Endodermal cell (in vitro differentiated cells): Measurements from ENCODE around the gene STC2. TPM values are rescaled to one million over a fixed set of nuclear protein-coding genes. Genes with fewer than 3 reads are reported as not detected.

Experiments
- DNase-seq: peaks from one replicate; pipeline ENCODE4 v3.0.0-alpha.2; 2017
- H3K27ac ChIP-seq: 2 replicates; pipeline ENCODE4 v1.5.1; 2013; ENCODE audit warnings: mild to moderate bottlenecking, low read depth, low read length, moderate library complexity
- H3K27me3 ChIP-seq: 2 replicates; pipeline ENCODE4 v1.6.1; 2013; ENCODE audit warnings: mild to moderate bottlenecking, low read length, moderate library complexity; ENCODE audit not compliant: insufficient read depth, control insufficient read depth, poor library complexity, severe bottlenecking
- H3K36me3 ChIP-seq: 2 replicates; pipeline ENCODE4 v1.7.0; 2013; ENCODE audit warnings: mild to moderate bottlenecking, low read length, moderate library complexity; ENCODE audit not compliant: control insufficient read depth, insufficient read depth
- H3K4me1 ChIP-seq: one replicate; pipeline ENCODE4 v1.7.0; 2013; ENCODE audit warnings: low read length; ENCODE audit not compliant: control insufficient read depth, insufficient read depth
- H3K4me3 ChIP-seq: 2 replicates; pipeline ENCODE4 v1.5.1; 2013; ENCODE audit warnings: mild to moderate bottlenecking, low read length, moderate library complexity
- H3K9ac ChIP-seq: 2 replicates; pipeline ENCODE4 v1.6.1; 2013; ENCODE audit warnings: mild to moderate bottlenecking, low read length, moderate library complexity; ENCODE audit not compliant: poor library complexity, severe bottlenecking; ENCODE audit errors: extremely low read depth
- H3K9me3 ChIP-seq: 2 replicates; pipeline ENCODE4 v1.6.1; 2013; ENCODE audit warnings: mild to moderate bottlenecking, low read length, moderate library complexity; ENCODE audit not compliant: control insufficient read depth
- H3K27ac Mint-ChIP-seq: 2 replicates; pipeline ENCODE4 v1.8.0; 2020; ENCODE audit warnings: mixed read lengths
- H3K27me3 Mint-ChIP-seq: 2 replicates; pipeline ENCODE4 v1.8.0; 2021; ENCODE audit warnings: mild to moderate bottlenecking, mixed read lengths; ENCODE audit not compliant: insufficient read depth
- H3K36me3 Mint-ChIP-seq: 2 replicates; pipeline ENCODE4 v1.8.0; 2020; ENCODE audit warnings: low read depth, mixed read lengths
- H3K4me1 Mint-ChIP-seq: 2 replicates; pipeline ENCODE4 v1.8.0; 2020; ENCODE audit warnings: mixed read lengths
- H3K4me3 Mint-ChIP-seq: 2 replicates; pipeline ENCODE4 v1.8.0; 2020; ENCODE audit warnings: mild to moderate bottlenecking, moderate library complexity, mixed read lengths
- H3K9me3 Mint-ChIP-seq: 2 replicates; pipeline ENCODE4 v1.8.0; 2020; ENCODE audit warnings: mild to moderate bottlenecking, mixed read lengths
- WGBS, 2 experiments: methylation state at CpG; one replicate each; pipeline versions ENCODE4 v1.1.5 to v1.1.7; 2013; ENCODE audit warnings: missing lambda C conversion rate in 2 of 2, mixed read lengths in 1 of 2; ENCODE audit not compliant: insufficient coverage in 1 of 2, insufficient read length in 1 of 2; 5-methylcytosine and 5-hydroxymethylcytosine counted together
- total RNA-seq, 2 donors: library from RNA; stranded (reverse); fragmentation: NEBNext Ultra II Directional in 1 of 2; extraction: Animal tissue kit (Norgen Biotek cat#: 25700) in 1 of 2; gene quantifications; 2 replicates in 1 of 2; 3 replicates in 1 of 2; pipeline ENCODE4 v1.2.1, GENCODE V29; 2021
- TF ChIP-seq, protein P1 (sequence below): fragments of 200-600 bp; sonication (generic); conservative IDR thresholded peaks from 2 replicates; pipeline ENCODE4 v1.5.0; 2021; ENCODE audit warnings: antibody characterized with exemption, mild to moderate bottlenecking

Gene STC2
- total RNA-seq, 2 donors from 2014 or later, result 4.6 to 4.8 TPM

DNA sequence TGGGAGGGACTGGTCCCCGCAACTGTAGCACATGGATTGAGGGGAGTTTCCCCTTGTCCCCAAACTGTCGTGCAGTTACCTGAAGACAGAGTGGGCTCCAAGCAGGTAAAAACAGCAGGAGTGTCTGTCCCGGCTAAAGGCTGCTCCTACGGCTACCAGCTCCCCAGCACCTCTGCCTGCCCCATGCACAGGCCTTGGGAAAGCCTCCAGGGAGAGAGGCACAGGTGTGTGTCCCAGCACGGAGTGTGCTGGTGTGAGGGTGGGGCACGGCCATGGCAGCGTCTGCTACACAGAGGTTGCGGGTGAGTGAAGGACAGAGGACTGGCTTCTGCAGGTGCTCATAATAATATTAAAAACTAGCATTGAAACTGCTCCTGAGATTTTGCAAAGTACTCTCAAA is 30.4 kb downstream of the STC2 start:
- H3K4me3 ChIP-seq, result no peak overlapping the region
- WGBS, 2 experiments, result 77 to 91% methylated on average over 5 to 8 of the region's 8 CpGs
- no peak for DNase-seq
- H3K4me3 Mint-ChIP-seq, result no peak overlapping the region
- H3K36me3 ChIP-seq, result no peaks in the 10 kb centered on the region
- H3K27me3 Mint-ChIP-seq, result peaks cover 33% of the 10 kb centered on the region
- no peaks in the 10 kb centered on the region for H3K9me3 ChIP-seq
- peaks cover 23% of the 10 kb centered on the region for H3K4me1 Mint-ChIP-seq
- TF ChIP-seq, protein P1, sequence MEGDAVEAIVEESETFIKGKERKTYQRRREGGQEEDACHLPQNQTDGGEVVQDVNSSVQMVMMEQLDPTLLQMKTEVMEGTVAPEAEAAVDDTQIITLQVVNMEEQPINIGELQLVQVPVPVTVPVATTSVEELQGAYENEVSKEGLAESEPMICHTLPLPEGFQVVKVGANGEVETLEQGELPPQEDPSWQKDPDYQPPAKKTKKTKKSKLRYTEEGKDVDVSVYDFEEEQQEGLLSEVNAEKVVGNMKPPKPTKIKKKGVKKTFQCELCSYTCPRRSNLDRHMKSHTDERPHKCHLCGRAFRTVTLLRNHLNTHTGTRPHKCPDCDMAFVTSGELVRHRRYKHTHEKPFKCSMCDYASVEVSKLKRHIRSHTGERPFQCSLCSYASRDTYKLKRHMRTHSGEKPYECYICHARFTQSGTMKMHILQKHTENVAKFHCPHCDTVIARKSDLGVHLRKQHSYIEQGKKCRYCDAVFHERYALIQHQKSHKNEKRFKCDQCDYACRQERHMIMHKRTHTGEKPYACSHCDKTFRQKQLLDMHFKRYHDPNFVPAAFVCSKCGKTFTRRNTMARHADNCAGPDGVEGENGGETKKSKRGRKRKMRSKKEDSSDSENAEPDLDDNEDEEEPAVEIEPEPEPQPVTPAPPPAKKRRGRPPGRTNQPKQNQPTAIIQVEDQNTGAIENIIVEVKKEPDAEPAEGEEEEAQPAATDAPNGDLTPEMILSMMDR, result no peak
- no peak overlapping the region for H3K27ac Mint-ChIP-seq
- H3K27me3 ChIP-seq, result peaks cover 4% of the 10 kb centered on the region
- H3K27ac ChIP-seq, result no peak overlapping the region
- H3K9ac ChIP-seq, result no peak overlapping the region
- H3K4me1 ChIP-seq, result peaks cover 4% of the 10 kb centered on the region
- no peaks in the 10 kb centered on the region for H3K9me3 Mint-ChIP-seq
- no peaks in the 10 kb centered on the region for H3K36me3 Mint-ChIP-seq

DNA sequence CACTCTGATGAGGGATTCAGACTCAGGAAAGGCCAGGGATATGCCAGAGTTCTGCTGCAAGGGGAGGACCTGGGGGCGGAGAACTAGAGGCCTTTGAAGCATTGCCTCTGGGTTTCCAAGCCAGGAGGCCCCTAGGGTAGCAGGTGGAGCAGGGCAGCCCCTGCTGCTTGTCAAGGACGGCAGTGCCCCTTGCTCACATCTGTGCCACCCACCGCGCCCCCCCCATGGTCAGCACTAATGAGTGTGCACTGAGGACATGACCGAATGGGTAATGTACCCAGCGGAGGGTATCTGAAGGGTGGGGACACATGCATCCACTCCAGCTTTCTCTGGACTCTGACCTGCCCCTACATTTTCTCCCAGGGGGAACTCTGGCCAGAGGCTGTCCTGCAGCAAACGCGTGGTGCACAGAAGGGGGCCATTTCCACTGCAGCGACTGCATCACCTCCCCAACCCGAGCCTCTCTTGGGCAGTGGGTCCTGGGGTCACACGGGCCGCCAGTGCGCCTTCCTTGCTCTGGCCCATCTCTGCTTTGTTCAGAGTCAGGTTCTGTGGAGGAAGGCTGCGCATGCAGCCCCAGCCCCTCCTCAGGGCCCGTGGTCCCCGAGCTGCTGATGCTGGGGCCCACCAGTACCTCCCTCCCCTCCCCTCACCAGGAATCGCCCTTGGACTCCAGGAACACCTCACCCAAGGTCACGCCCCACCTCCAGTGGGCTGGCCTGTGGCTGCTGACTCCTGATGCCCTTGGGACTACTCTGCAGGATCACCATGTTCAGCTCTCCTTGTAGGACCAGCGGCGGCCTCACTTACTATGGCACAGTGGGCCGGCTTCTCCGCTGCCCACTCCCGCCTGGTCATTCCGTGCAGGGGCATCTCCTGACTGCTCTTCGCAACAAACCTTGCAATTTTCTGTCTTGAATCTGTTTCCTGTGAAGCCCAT is 31.2 kb downstream of the STC2 start:
- 83 to 84% methylated on average over 15 to 25 of the region's 25 CpGs for WGBS, 2 experiments
- H3K27me3 Mint-ChIP-seq, result peaks cover 33% of the 10 kb centered on the region
- no peak overlapping the region for H3K27ac Mint-ChIP-seq
- H3K4me1 ChIP-seq, result peaks cover 9% of the 10 kb centered on the region
- H3K9me3 ChIP-seq, result no peaks in the 10 kb centered on the region
- H3K27ac ChIP-seq, result no peak overlapping the region
- H3K27me3 ChIP-seq, result peaks cover 4% of the 10 kb centered on the region
- no peak overlapping the region for H3K9ac ChIP-seq
- H3K36me3 ChIP-seq, result no peaks in the 10 kb centered on the region
- no peak overlapping the region for H3K4me3 ChIP-seq
- H3K4me3 Mint-ChIP-seq, result no peak overlapping the region
- TF ChIP-seq, protein P1, result no peak
- peaks cover 1% of the 10 kb centered on the region for H3K9me3 Mint-ChIP-seq
- DNase-seq, result peak; percentile 67
- H3K36me3 Mint-ChIP-seq, result no peaks in the 10 kb centered on the region
- H3K4me1 Mint-ChIP-seq, result peaks cover 22% of the 10 kb centered on the region

DNA sequence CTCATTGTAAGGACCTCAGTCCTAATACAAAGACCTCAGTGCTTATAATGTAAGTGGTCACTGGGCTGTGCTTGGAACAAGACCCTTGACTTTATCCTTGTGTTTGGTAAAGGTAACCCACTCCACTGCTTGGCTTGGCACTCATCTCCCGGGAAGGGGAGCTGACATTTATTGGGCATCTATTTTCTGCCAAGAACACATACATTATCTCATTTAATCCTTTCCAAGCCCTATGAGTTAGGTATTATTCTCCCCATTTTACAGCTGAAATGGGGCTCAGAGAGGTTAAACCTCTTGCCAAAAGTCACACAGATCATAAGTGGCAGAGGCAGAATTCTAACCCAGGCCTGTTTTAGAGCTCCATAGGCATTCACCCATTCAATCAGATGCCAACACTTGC is 32.4 kb downstream of the STC2 start:
- H3K9me3 Mint-ChIP-seq, result peaks cover 2% of the 10 kb centered on the region
- peaks cover 31% of the 10 kb centered on the region for H3K27me3 Mint-ChIP-seq
- DNase-seq, result no peak
- H3K36me3 Mint-ChIP-seq, result no peaks in the 10 kb centered on the region
- Histone ChIP-seq H3K4me3 (no peak overlapping the region), H3K9me3 (no peaks in the 10 kb centered on the region), H3K36me3 (no peaks in the 10 kb centered on the region), H3K9ac (no peak overlapping the region), H3K4me1 (peaks cover 12% of the 10 kb centered on the region), H3K27ac (no peak overlapping the region), H3K27me3 (peaks cover 4% of the 10 kb centered on the region)
- TF ChIP-seq, protein P1, result no peak
- H3K4me3 Mint-ChIP-seq, result no peak overlapping the region
- H3K27ac Mint-ChIP-seq, result no peak overlapping the region
- WGBS, 2 experiments, result 88 to 93% methylated on average over 1 of the region's 1 CpG
- H3K4me1 Mint-ChIP-seq, result peaks cover 18% of the 10 kb centered on the region
